Transverse colon (tissue), 4 donors: ENCODE results near the gene SCT. TPM values are rescaled to one million over a fixed set of nuclear protein-coding genes. Genes with fewer than 3 reads are reported as not detected.
"Not testable (repeated sequence)": the region's sequence is repeated elsewhere in the genome, so short reads cannot be mapped to it uniquely, and the experiment has no call there.

Experiments
- DNase-seq: peaks from one replicate; pipeline ENCODE4 v3.0.0-alpha.2; 2019
- H3K27ac ChIP-seq, 4 donors: fragments of 200-600 bp; sonication (generic); 2 replicates each; pipeline ENCODE4 v1.5.1; 2016 to 2018; ENCODE audit warnings: inconsistent platforms in 4 of 4
- H3K27me3 ChIP-seq: fragments of 200-600 bp; sonication (generic); 2 replicates; pipeline ENCODE4 v1.5.1; 2017; ENCODE audit warnings: inconsistent platforms
- H3K36me3 ChIP-seq, 4 donors: fragments of 200-600 bp; sonication (generic); 2 replicates each; pipeline ENCODE4 v1.5.1; 2017 to 2019; ENCODE audit warnings: inconsistent platforms in 4 of 4
- H3K4me1 ChIP-seq, 4 donors: fragments of 200-600 bp; sonication (generic); 2 replicates each; pipeline ENCODE4 v1.5.1; 2017 to 2020; ENCODE audit warnings: inconsistent platforms in 4 of 4
- H3K4me3 ChIP-seq, 4 donors: fragments of 200-600 bp; sonication (generic); 1 replicate in 1 of 4; 2 replicates in 3 of 4; pipeline versions ENCODE4 v1.5.1 to v1.6.1; 2017 to 2019; ENCODE audit warnings: inconsistent platforms in 4 of 4
- H3K9me3 ChIP-seq, 2 donors: fragments of 200-600 bp; sonication (generic); 2 replicates each; pipeline ENCODE4 v1.5.1; 2017 to 2019; ENCODE audit warnings: inconsistent platforms in 2 of 2
- EP300 ChIP-seq: sonication (generic); formaldehyde crosslinking; IDR thresholded peaks from one replicate; pipeline ENCODE4 v1.6.1; 2017; ENCODE audit warnings: antibody characterized with exemption, low read depth
- POLR2A ChIP-seq: fragments of 450-650 bp; IDR thresholded peaks from one replicate; pipeline ENCODE4 v1.6.1; 2016; ENCODE audit warnings: antibody characterized with exemption, mild to moderate bottlenecking, moderate library complexity
- POLR2AphosphoS5 ChIP-seq, 3 donors: sonication (generic); formaldehyde crosslinking; IDR thresholded peaks; one replicate each; pipeline ENCODE4 v1.6.1; 2016; ENCODE audit warnings: antibody characterized with exemption in 3 of 3
- WGBS, 2 donors: methylation state at CpG; one replicate each; pipeline ENCODE4 v1.1.5; 2018; ENCODE audit warnings: low coverage in 1 of 2; 5-methylcytosine and 5-hydroxymethylcytosine counted together
- in situ Hi-C, 4 donors: fragments of 200-750 bp; cut with MboI; loops; one replicate each; pipeline versions ENCODE4 v1.15.0 to v1.15.1; 2017; ENCODE audit warnings: low sequenced_read_pairs in 3 of 4, low pct_ligation_motif_present in 1 of 4, low pct_unique_long_range_greater_than_20kb in 1 of 4
- intact Hi-C: fragments of 100-400 bp; cut with DNase I; formaldehyde crosslinking; loops from one replicate; pipeline ENCODE4 v1.15.1; 2023; ENCODE audit warnings: low total_unique reads
- total RNA-seq, 4 donors: library from RNA; depleted of rRNA; stranded (reverse); fragments of >200 nt; gene quantifications; one replicate each; pipeline ENCODE4 v1.1.0, GENCODE V29; 2016
- TF ChIP-seq, protein P1 (sequence below), 5 experiments: fragments of 200-600 bp in 3 of 5; fragments of 450-650 bp in 2 of 5; sonication (generic) in 3 of 5; IDR thresholded peaks; 1 replicate in 2 of 5; 2 replicates in 3 of 5; pipeline ENCODE4 v1.5.1; 2016 to 2017; ENCODE audit warnings: antibody characterized with exemption in 5 of 5, inconsistent platforms in 3 of 5, mild to moderate bottlenecking in 2 of 5, moderate library complexity in 1 of 5

Gene SCT
- total RNA-seq, 4 donors from 2014 or later, result not detected

DNA sequence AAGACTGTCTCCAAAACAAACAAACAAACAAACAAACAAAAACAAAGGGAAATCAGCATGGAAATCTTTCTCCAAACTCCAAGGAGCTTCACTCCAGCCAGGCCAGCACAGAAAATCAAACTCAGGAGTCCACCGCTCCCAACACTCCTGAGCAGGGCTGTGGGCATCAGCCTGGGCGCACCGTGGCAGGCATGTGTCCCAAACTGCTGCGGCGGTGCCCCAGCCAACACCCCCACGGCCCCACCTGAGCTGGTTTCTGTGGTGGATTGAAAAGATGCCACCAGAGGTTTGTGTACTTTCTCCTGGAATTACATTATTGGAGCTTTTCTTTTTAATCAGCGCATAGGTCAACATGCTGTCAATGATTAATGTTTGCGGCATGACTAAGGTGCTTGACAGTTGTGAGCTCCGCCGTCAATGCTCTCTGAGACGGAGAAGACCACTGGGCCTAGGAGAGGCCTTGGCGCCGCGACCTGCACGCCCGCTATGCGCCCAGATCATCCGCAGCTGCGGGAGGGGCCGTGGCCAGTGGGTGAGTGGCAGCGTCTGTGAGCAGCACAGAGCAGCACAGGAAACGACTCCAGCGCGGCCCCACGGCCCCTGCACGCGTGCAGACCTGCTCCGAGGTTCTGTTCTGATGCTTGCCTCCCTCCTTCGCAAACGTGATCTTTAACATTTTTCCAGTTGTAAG, 28.2 kb upstream of the SCT start:
- TF ChIP-seq POLR2AphosphoS5 (IDR thresholded peaks at IDR 0.05) (no peak), POLR2A (no peak), EP300 (no peak)
- TF ChIP-seq, protein P1, sequence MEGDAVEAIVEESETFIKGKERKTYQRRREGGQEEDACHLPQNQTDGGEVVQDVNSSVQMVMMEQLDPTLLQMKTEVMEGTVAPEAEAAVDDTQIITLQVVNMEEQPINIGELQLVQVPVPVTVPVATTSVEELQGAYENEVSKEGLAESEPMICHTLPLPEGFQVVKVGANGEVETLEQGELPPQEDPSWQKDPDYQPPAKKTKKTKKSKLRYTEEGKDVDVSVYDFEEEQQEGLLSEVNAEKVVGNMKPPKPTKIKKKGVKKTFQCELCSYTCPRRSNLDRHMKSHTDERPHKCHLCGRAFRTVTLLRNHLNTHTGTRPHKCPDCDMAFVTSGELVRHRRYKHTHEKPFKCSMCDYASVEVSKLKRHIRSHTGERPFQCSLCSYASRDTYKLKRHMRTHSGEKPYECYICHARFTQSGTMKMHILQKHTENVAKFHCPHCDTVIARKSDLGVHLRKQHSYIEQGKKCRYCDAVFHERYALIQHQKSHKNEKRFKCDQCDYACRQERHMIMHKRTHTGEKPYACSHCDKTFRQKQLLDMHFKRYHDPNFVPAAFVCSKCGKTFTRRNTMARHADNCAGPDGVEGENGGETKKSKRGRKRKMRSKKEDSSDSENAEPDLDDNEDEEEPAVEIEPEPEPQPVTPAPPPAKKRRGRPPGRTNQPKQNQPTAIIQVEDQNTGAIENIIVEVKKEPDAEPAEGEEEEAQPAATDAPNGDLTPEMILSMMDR (IDR thresholded peaks at IDR 0.05), result no peak
- H3K36me3 ChIP-seq, result peaks cover 0 to 2% (median 0%) of the 10 kb centered on the region in 4 donors
- in situ Hi-C loops, result no loop called here

DNA sequence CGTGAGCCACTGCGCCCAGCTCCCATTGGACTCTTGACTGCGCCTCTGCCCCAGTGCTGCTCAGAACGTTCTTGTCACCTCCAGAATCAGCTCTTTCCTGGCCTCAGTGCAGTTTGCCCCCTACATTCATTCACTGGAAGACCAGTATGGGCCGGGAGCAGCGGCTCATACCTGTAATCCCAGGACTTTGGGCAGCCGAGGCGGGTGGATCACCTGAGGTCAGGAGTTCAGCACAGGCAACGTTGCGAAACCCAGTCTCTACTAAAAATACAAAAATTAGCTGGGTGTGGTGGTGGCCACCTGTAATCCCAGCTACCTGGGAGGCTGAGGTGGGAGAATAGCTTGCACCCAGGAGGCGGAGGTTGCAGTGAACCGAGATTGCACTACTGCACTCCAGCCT, 27.5 kb upstream of the SCT start:
- intact Hi-C loops, result not testable (repeated sequence)

More for the DNA sequence above, 28.2 kb upstream of the SCT start:
- Histone ChIP-seq H3K27ac (no peak overlapping the region), H3K4me1 (peaks cover 0 to 17% (median 7%) of the 10 kb centered on the region in 4 donors), H3K27me3 (no peaks in the 10 kb centered on the region), H3K9me3 (no peaks in the 10 kb centered on the region), H3K4me3 (no peak overlapping the region)
- intact Hi-C loops, result no loop called here
- 60 to 77% methylated on average over 2 to 30 of the region's 30 CpGs for WGBS, 2 donors
- DNase-seq, result no peak

DNA sequence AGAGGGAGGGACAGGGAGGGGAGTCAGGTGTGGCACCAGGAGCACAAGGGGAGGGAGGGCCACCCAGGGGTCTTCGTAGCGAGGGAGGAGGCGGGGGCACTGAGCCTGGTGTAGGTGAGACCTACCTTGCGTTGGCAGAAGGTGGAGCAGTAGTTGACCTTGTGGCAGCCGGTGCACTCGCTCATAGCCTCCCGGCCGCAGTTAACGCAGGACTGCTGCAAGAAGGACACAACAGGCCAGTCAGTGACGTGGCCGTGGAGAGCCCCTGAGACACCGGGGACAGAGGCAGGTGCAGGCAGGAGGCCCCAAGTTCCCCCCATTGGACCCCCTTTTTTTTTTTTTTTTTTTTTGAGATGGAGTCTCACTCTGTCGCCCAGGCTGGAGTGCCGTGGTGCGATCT, 26.9 kb upstream of the SCT start:
- H3K36me3 ChIP-seq, result peaks cover 0 to 2% (median 0%) of the 10 kb centered on the region in 4 donors
- peaks cover 0 to 17% (median 7%) of the 10 kb centered on the region in 4 donors for H3K4me1 ChIP-seq
- in situ Hi-C loops, result no loop called here
- TF ChIP-seq, protein P1 (IDR thresholded peaks at IDR 0.05), result no peak
- TF ChIP-seq POLR2AphosphoS5 (IDR thresholded peaks at IDR 0.05) (no peak), POLR2A (no peak), EP300 (no peak)
- 80 to 87% methylated on average over 1 to 15 of the region's 15 CpGs for WGBS, 2 donors
- no peak overlapping the region for H3K4me3 ChIP-seq
- H3K9me3 ChIP-seq, result no peaks in the 10 kb centered on the region
- H3K27me3 ChIP-seq, result no peaks in the 10 kb centered on the region
- DNase-seq, result no peak
- no peak overlapping the region for H3K27ac ChIP-seq
- intact Hi-C loops, result no loop called here

More for the DNA sequence above, 27.5 kb upstream of the SCT start:
- DNase-seq, H3K9me3 ChIP-seq, H3K27me3 ChIP-seq, H3K4me3 ChIP-seq, in situ Hi-C loops, H3K36me3 ChIP-seq, H3K27ac ChIP-seq: not testable (repeated sequence)
- 89 to 100% methylated on average over 2 to 12 of the region's 12 CpGs for WGBS, 2 donors
- H3K4me1 ChIP-seq, result peaks cover 0 to 17% (median 7%) of the 10 kb centered on the region in 4 donors

DNA sequence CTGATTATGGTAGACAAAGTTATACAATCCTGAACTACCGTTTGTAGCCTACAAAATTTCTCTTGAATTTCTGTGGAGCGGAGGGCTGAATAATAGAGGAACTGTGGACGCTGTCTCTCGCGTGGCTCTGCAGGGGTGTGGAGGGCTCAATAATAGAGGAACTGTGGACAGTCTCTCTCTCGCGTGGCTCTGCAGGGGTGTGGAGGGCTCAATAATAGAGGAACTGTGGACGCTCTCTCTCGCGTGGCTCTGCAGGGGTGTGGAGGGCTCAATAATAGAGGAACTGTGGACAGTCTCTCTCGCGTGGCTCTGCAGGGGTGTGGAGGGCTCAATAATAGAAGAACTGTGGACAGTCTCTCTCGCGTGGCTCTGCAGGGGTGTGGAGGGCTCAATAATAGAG, 26.2 kb upstream of the SCT start:
- H3K27me3 ChIP-seq, H3K27ac ChIP-seq, in situ Hi-C loops, H3K36me3 ChIP-seq, H3K4me3 ChIP-seq, H3K9me3 ChIP-seq, DNase-seq, intact Hi-C loops: not testable (repeated sequence)
- 89 to 100% methylated on average over 2 to 14 of the region's 14 CpGs for WGBS, 2 donors
- peaks cover 0 to 17% (median 7%) of the 10 kb centered on the region in 4 donors for H3K4me1 ChIP-seq

DNA sequence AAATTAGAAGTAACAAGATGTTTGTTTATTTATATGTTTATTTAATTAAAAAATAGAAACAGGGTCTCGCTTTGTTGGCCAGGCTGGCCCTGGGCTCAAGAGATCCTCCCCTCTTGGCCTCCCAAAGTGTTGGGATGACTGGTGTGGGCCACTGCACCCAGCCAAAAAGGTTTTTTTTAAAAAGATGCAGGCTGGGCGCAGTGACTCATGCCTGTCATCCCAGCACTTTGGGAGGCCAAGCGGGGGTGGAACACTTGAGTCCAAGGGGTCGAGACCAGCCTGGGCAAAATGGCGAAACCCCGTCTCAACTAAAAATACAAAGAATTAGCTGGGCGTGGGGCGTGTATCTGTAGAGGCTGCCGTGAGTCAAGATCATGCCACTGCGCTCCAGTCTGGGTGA, 23.5 kb upstream of the SCT start:
- no peak for TF ChIP-seq POLR2AphosphoS5 (IDR thresholded peaks at IDR 0.05)
- no peak for TF ChIP-seq EP300
- no peak for TF ChIP-seq POLR2A
- TF ChIP-seq, protein P1 (IDR thresholded peaks at IDR 0.05), result no peak
- H3K9me3 ChIP-seq, result no peaks in the 10 kb centered on the region
- in situ Hi-C loops (no loop called here), intact Hi-C loops (no loop called here)
- H3K4me1 ChIP-seq, result peaks cover 0 to 10% (median 5%) of the 10 kb centered on the region in 4 donors
- no peaks in the 10 kb centered on the region for H3K27me3 ChIP-seq
- no peak overlapping the region for H3K27ac ChIP-seq
- no peak overlapping the region for H3K4me3 ChIP-seq
- DNase-seq, result no peak
- WGBS, 2 donors, result 89 to 91% methylated on average over 4 to 10 of the region's 10 CpGs
- H3K36me3 ChIP-seq, result peaks cover 0 to 2% (median 0%) of the 10 kb centered on the region in 4 donors

DNA sequence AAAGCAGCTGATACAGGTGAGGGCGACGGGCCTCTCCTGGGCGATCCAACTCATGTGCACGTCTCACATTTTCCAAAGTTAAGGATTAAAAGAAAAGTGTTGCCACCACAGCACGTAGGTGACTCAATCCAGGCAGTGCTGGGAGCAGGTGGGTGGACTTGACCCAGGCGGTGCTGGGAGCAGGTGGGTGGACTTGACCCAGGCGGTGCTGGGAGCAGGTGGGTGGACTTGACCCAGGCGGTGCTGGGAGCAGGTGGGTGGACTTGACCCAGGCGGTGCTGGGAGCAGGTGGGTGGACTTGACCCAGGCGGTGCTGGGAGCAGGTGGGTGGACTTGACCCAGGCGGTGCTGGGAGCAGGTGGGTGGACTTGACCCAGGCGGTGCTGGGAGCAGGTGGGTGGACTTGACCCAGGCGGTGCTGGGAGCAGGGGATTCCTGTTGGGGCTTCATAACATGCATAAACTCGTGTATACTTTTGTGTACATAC, 20.7 kb upstream of the SCT start:
- DNase-seq, H3K9me3 ChIP-seq, H3K27ac ChIP-seq, H3K4me3 ChIP-seq, H3K27me3 ChIP-seq, in situ Hi-C loops, H3K4me1 ChIP-seq, H3K36me3 ChIP-seq, intact Hi-C loops: not testable (repeated sequence)
- WGBS, 2 donors, result 91% methylated on average over 3 to 11 of the region's 14 CpGs
